GM19397 (cell line): Measurements from ENCODE around the gene ZCCHC8.
"Not testable (repeated sequence)": the region's sequence is repeated elsewhere in the genome, so short reads cannot be mapped to it uniquely, and the experiment has no call there.

Experiments
- ATAC-seq: cut with Tn5 transposase; IDR thresholded peaks from one replicate; pipeline ENCODE4 v1.9.1; 2021; ENCODE audit warnings: mild to moderate bottlenecking, moderate library complexity; ENCODE audit not compliant: unreplicated experiment

The ZCCHC8 gene

DNA sequence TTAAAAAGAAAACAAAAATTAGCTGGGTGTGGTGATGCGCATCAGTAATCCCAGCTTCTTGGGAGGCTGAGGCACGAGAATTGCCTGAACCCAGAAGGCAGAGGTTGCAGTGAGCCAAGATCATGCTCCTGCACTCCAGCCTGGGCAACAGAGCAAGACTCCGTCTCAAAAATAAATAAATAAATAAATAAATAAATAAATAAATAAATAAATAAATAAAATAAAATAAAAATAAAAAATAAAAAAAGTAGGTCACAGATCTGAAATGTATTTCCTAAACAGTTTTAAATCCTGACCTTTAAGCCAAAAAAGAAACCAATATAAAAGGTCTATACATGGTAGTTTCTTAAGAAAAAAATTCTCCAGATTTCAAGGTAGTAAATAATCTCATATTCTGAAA is 12.3 kb upstream of the ZCCHC8 start:
- ATAC-seq = not testable (repeated sequence)

GRCh38 chr12:122508163-122508562 is 7.4 kb upstream of the ZCCHC8 start:
- no peak for ATAC-seq

GRCh38 chr12:122506393-122506938 is 5.7 kb upstream of the ZCCHC8 start:
- no peak for ATAC-seq

GRCh38 chr12:122505419-122506051 is 4.8 kb upstream of the ZCCHC8 start:
- ATAC-seq = no peak

DNA sequence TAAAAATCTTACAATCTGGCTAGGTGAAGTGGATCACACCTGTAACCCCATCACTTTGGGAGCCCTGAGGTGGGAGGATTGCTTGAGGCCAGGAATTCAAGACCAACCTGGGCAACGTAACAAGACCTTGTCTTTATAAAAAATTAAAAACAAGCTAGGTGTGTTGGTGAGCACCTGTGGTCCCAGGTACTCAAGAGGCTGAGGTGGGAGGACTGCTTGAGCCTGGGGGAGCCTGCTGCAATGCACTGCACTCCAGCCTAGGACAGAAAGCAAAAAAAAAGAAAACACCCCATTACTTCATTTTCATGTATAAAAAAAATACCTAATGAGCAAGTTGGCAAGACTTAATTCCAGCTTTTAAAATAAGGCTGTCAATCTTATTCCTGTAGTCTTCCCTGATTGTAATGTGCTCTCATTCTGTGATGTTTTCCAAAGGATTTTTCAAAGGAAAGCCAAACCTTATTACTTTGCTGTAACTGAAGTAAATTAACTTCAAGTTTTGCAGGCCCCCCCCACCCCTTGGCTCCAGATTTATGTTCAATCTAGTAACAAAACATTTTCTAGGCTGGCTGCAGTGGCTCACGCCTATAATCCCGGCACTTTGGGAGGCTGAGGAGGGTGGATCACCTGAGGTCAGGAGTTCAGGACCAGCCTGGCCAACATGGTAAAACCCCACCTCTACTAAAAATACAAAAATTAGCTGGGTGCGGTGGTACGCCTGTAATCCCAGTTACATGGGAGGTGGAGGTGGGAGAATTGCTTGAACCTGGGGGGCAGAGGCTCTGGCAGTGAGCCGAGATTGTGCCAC is 3.3 kb upstream of the ZCCHC8 start:
- no peak for ATAC-seq

GRCh38 chr12:122503147-122503751 is 2.5 kb upstream of the ZCCHC8 start:
- ATAC-seq = no peak

- no peak for ATAC-seq
These were observed 807 bp upstream of the ZCCHC8 start for GRCh38 chr12:122501489-122501989.

GRCh38 chr12:122499991-122500684 is 594 bp downstream of the ZCCHC8 start:
- ATAC-seq = peak; percentile 28

GRCh38 chr12:122495258-122495657 is 5.5 kb downstream of the ZCCHC8 start:
- ATAC-seq = no peak

DNA sequence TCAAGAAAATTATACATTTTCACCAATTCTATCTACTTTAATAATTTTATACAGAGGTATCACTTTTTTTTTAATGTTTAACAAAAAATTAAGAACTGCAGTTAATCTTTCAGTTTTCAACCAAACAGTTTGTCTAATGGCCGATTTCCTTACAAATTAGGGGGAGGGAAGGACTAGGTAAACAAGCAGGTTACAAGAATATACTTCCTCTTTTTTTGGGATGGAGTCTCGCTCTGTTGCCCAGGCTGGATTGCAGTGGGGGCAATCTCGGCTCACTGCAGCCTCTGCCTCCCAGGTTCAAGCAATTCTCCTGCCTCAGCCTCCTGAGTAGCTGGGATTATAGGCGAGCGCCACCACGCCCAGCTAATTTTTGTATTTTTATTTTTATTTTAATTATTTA is 7.5 kb downstream of the ZCCHC8 start:
- not testable (repeated sequence) for ATAC-seq

- ATAC-seq = no peak
These were observed 8.7 kb downstream of the ZCCHC8 start for GRCh38 chr12:122491991-122492390.

DNA sequence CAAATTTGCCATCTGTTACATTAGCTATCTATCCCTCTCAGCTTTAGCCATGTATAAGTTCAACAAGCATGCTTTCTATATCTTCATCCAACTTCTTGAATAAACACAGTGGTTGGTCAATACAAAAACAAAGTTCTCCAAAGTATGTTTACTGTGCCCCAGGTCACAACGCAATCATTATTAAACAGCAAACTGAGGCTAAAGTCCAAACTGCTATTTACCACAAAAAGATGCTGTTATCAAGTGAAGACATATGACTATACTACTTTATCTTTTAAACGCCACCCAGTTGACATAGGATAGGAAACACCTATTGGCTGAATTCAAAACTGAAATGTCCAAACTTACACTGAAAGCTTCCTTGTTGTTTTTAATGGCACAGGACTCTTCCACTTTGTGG is 11.7 kb downstream of the ZCCHC8 start:
- no peak for ATAC-seq

GRCh38 chr12:122487807-122488206 is 12.9 kb downstream of the ZCCHC8 start:
- ATAC-seq = not testable (repeated sequence)

GRCh38 chr12:122486805-122487426 is 13.8 kb downstream of the ZCCHC8 start:
- ATAC-seq = no peak

DNA sequence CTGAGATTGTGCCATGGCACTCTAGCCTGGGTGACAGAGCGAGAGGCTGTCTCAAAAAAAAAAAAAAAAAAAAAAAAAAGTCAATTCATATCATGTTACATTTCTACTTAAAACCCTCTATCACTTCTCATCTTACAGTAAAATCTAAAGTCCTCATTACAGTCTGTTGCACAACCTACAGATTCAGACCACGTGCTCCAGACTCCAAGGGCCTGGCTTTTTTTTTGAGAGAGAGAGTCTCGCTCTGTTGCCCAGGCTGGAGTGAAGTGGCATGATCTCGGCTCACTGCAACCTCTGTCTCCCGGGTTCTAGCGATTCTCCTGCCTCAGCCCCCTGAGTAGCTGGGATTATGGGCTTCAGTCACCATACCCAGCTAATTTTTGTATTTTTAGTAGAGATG is 14.4 kb downstream of the ZCCHC8 start:
- ATAC-seq = not testable (repeated sequence)

DNA sequence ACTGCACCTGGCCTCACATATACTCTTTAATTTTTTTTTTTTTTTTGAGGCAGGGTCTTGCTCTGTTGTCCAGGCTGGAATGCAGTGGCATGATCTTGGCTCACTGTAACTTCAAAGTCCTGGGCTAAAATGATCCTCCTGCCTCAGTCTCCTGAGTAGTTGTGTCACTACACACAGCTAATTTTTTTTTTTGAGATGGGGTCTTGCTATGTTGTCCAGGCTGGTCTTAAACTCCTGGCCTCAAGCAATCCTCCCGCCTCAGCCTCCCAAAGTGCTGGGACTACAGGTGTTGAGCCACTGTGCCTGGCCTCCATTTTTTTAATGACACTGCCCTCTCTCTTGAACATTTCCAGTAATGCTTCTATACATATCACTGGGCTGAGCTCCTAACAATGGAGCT is 16.3 kb downstream of the ZCCHC8 start:
- ATAC-seq = not testable (repeated sequence)

DNA sequence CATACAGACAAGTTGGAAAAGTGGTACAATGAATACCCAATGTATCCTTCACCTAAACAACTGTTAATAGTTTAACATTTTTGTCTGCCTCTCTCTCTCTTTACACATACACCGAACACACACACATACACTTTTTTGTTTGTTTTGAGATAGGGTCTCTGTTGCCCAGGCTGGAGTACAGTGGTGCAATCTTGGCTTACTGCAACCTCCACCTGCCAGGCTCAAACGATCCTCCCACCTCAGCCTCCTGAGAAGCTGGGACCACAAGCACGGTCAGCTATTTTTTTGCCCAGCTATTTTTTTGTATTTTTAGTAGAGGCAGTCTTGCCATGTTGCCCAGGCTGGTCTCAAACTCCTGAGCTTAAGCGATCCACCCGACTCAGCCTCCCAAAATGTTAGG is 16.8 kb downstream of the ZCCHC8 start:
- no peak for ATAC-seq

DNA sequence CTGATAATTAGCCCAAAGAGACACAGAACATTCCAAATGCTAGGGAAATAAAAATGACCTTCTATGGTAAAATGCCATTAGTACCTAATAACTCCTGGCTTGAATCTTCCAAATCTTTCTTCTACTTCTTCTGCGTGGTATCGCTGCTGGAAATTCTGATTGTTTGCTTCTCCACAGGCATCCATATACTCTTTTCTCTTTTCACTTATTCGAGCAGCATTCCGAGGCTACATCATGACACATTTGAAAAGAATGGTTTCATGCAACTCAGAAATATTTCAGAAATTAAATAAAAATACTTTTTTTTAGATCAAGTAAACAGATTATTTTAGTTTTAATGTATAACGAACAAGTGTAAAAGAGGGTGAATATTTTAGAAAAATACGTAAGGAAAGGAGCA is 18.9 kb downstream of the ZCCHC8 start:
- ATAC-seq = no peak

- ATAC-seq = no peak
These were observed 20.0 kb downstream of the ZCCHC8 start for GRCh38 chr12:122480753-122481152.

- no peak for ATAC-seq
These were observed 26.4 kb downstream of the ZCCHC8 start for GRCh38 chr12:122474324-122474716.
